Smooth muscle cell (in vitro differentiated cells): Measurements from ENCODE around the gene PNPLA7. TPM values are rescaled to one million over a fixed set of nuclear protein-coding genes. Genes with fewer than 3 reads are reported as not detected.
A peak's percentile ranks its signal among the peaks of the same experiment; 100 is the strongest.
"Not testable (repeated sequence)": the region's sequence is repeated elsewhere in the genome, so short reads cannot be mapped to it uniquely, and the experiment has no call there.

Experiments used
- DNase-seq: peaks from one replicate; lab custom pipeline; 2025; ENCODE audit not compliant: unreplicated experiment; lab: John Stamatoyannopoulos, UW
- H2AFZ ChIP-seq: fragments of 200-600 bp; sonication (generic); 2 replicates; pipeline ENCODE4 v1.6.0; 2016; ENCODE audit warnings: antibody characterized with exemption, low read depth, mild to moderate bottlenecking
- H3F3A ChIP-seq: fragments of 200-600 bp; sonication (generic); 2 replicates; pipeline ENCODE4 v1.6.0; 2017; ENCODE audit warnings: antibody characterized with exemption, low read depth
- H3K27ac ChIP-seq: fragments of 200-600 bp; sonication (generic); 2 replicates; pipeline ENCODE4 v1.5.1; 2016; ENCODE audit warnings: low read depth, mild to moderate bottlenecking
- H3K27me3 ChIP-seq: fragments of 200-600 bp; sonication (generic); 2 replicates; pipeline ENCODE4 v1.6.1; 2016; ENCODE audit warnings: low read depth, mild to moderate bottlenecking
- H3K36me3 ChIP-seq: fragments of 200-600 bp; sonication (generic); 2 replicates; pipeline ENCODE4 v1.5.1; 2016; ENCODE audit warnings: low read depth
- H3K4me1 ChIP-seq: fragments of 200-600 bp; sonication (generic); 2 replicates; pipeline ENCODE4 v1.5.1; 2016; ENCODE audit warnings: low read depth
- H3K4me2 ChIP-seq: fragments of 200-600 bp; sonication (generic); 2 replicates; pipeline ENCODE4 v1.6.0; 2016; ENCODE audit warnings: mild to moderate bottlenecking
- H3K4me3 ChIP-seq: fragments of 200-600 bp; sonication (generic); 2 replicates; pipeline ENCODE4 v1.5.1; 2016; ENCODE audit warnings: mild to moderate bottlenecking
- H3K79me2 ChIP-seq: fragments of 200-600 bp; sonication (generic); 2 replicates; pipeline ENCODE4 v1.6.0; 2016; ENCODE audit warnings: low read depth, mild to moderate bottlenecking
- H3K9ac ChIP-seq: fragments of 200-600 bp; sonication (generic); 2 replicates; pipeline ENCODE4 v1.6.0; 2016; ENCODE audit warnings: low read depth
- H3K9me3 ChIP-seq: fragments of 200-600 bp; sonication (generic); replicated peaks from 2 replicates; pipeline ENCODE4 v1.5.1; 2016; ENCODE audit warnings: low read depth
- H4K20me1 ChIP-seq: fragments of 200-600 bp; sonication (generic); 2 replicates; pipeline ENCODE4 v1.6.0; 2016; ENCODE audit warnings: low read depth
- WGBS: methylation state at CpG from one replicate; pipeline ENCODE4 v1.1.7; 2016; ENCODE audit warnings: low lambda C conversion rate; 5-methylcytosine and 5-hydroxymethylcytosine counted together
- polyA plus RNA-seq: library from polyadenylated mRNA; unstranded; fragments of >200 nt; fragmentation: Nextera tagmentation; extraction: Ambion mirVana; gene quantifications from 2 replicates; pipeline ENCODE4 v1.2.1, GENCODE V29; 2016
- total RNA-seq: library from RNA; depleted of rRNA; stranded (reverse); fragments of >200 nt; gene quantifications from 2 replicates; pipeline ENCODE4 v1.2.3, GENCODE V29; 2014
- TF ChIP-seq, protein P1 (sequence below): fragments of 200-600 bp; sonication (generic); IDR thresholded peaks from 2 replicates; pipeline ENCODE4 v1.5.1; 2017; ENCODE audit warnings: borderline replicate concordance, mild to moderate bottlenecking, antibody characterized with exemption; ENCODE audit not compliant: insufficient read depth, poor library complexity, severe bottlenecking

The PNPLA7 gene
- total and polyA plus RNA-seq, 2 experiments from 2014 or later: 0.46 to 0.67 TPM

DNA sequence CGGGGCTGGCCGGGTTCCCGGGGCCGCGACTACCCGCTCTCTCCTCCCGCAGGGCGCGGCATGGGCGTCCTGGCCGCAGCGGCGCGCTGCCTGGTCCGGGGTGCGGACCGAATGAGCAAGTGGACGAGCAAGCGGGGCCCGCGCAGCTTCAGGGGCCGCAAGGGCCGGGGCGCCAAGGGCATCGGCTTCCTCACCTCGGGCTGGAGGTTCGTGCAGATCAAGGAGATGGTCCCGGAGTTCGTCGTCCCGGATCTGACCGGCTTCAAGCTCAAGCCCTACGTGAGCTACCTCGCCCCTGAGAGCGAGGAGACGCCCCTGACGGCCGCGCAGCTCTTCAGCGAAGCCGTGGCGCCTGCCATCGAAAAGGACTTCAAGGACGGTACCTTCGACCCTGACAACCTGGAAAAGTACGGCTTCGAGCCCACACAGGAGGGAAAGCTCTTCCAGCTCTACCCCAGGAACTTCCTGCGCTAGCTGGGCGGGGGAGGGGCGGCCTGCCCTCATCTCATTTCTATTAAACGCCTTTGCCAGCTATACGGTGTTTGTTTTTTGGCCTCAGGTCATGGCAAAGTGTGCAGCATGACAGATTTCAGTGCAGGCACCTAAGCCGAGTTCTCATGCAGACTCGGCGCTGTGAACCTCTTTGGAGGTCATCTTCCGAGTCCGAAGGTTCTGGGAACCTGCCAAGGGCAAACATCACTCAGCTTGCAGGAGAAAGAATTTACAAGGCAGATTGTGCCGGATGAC lies 2.0 kb upstream of the PNPLA7 start:
- Histone ChIP-seq H3K4me2 (peak overlapping the region; percentile 99), H3K4me1 (peaks cover 3% of the 10 kb centered on the region), H3K27me3 (no peaks in the 10 kb centered on the region), H3K9ac (peak overlapping the region; percentile 54), H4K20me1 (peaks cover 3% of the 10 kb centered on the region), H3K79me2 (no peaks in the 10 kb centered on the region), H2AFZ (peak overlapping the region; percentile 77), H3K9me3 (no peaks in the 10 kb centered on the region), H3K27ac (peak overlapping the region; percentile 12), H3K4me3 (peak overlapping the region; percentile 88), H3K36me3 (no peaks in the 10 kb centered on the region), H3F3A (peaks cover 17% of the 10 kb centered on the region)
- WGBS: 20% methylated on average over 42 of the region's 58 CpGs
- TF ChIP-seq, protein P1, sequence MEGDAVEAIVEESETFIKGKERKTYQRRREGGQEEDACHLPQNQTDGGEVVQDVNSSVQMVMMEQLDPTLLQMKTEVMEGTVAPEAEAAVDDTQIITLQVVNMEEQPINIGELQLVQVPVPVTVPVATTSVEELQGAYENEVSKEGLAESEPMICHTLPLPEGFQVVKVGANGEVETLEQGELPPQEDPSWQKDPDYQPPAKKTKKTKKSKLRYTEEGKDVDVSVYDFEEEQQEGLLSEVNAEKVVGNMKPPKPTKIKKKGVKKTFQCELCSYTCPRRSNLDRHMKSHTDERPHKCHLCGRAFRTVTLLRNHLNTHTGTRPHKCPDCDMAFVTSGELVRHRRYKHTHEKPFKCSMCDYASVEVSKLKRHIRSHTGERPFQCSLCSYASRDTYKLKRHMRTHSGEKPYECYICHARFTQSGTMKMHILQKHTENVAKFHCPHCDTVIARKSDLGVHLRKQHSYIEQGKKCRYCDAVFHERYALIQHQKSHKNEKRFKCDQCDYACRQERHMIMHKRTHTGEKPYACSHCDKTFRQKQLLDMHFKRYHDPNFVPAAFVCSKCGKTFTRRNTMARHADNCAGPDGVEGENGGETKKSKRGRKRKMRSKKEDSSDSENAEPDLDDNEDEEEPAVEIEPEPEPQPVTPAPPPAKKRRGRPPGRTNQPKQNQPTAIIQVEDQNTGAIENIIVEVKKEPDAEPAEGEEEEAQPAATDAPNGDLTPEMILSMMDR: no peak
- no peak for DNase-seq

- DNase-seq: peak; percentile 70
- Histone ChIP-seq H3K9me3 (no peaks in the 10 kb centered on the region), H3F3A (peaks cover 17% of the 10 kb centered on the region), H3K4me2 (peak within 1 kb of the TSS; percentile 99), H3K9ac (peak within 1 kb of the TSS; percentile 71), H4K20me1 (no peaks in the 10 kb centered on the region), H2AFZ (peak within 1 kb of the TSS; percentile 77), H3K79me2 (no peaks in the 10 kb centered on the region), H3K4me1 (peaks cover 3% of the 10 kb centered on the region), H3K4me3 (peak within 1 kb of the TSS; percentile 88), H3K36me3 (no peaks in the 10 kb centered on the region), H3K27ac (peak within 1 kb of the TSS; percentile 53), H3K27me3 (no peaks in the 10 kb centered on the region)
- TF ChIP-seq, protein P1: peak; percentile 42
- under 1% methylated on average over 68 of the region's 106 CpGs for WGBS
Measured at GRCh38 chr9:137551264-137552021, 1.2 kb upstream of the PNPLA7 start, which contains the start of gene MRPL41. Gene MRPL41 (plus strand): TSS chr9:137551879. CDS start chr9:137552082, 203 bp downstream.

DNA sequence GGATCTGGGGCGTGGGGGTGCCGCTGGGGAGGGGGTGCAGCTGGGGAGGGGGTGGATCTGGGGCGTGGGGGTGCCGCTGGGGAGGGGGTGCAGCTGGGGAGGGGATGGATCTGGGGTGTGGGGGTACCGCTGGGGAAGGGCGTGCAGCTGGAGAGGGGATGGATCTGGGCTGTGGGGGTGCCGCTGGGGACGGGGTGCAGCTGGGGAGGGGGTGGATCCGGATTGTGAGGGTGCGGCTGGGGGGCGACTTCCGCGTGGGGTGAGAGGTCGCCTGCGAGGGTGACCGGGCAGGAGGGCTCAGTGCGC lies 709 bp upstream of the PNPLA7 start:
- H3K4me1 ChIP-seq, H3K9me3 ChIP-seq, H3K79me2 ChIP-seq, H4K20me1 ChIP-seq, DNase-seq, H2AFZ ChIP-seq, H3K27me3 ChIP-seq, H3K36me3 ChIP-seq: not testable (repeated sequence)
- peak overlapping the region; percentile 88 for H3K4me3 ChIP-seq
- H3F3A ChIP-seq: peaks cover 17% of the 10 kb centered on the region
- H3K27ac ChIP-seq: peak overlapping the region; percentile 53
- WGBS: 0% methylated on average over 5 of the region's 17 CpGs
- peak overlapping the region; percentile 71 for H3K9ac ChIP-seq
- H3K4me2 ChIP-seq: peak overlapping the region; percentile 92

DNA sequence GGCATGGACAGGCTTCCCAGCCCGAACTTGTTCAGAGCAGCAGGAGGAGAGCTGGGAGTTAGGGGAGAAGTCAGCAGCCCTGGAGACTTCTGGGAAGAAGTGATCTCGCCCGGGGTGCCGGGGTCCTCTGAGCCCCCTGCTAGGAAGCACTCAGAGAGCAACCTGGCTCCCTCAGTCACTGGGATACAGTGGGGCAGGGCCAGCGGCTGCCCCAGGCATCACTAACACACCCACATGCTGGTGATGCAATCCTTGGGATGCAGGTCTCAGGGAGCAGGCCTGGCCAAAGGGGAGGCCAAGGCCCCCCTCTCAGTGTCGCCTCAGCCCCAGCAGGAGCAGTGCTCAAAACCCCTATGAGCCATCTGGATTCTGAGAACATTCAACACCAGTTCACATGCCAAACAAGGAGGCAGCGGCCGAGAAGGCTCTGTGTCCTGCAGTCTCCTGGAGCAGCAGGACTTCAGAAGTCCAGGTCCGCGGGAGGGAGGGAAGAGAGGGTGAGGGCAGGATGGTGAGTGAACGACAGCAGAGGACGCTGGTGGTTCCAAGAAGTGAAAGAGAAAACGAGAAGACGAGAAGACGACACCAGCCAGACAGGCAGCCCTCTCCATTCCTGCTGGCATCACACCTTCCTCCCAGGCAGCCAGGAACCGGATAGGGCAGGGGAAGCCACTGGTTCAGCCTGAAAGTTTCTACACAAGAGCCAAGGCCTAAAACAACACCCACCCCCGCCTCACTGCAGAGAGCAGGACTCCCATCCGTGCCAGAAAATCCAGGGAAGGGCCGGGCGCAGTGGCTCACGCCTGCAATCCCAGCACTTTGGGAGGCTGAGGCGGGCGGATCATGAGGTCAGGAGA lies 2.3 kb downstream of the PNPLA7 start:
- Histone ChIP-seq H3K9ac (no peak overlapping the region), H3K27ac (no peak overlapping the region), H3K4me1 (peaks cover 6% of the 10 kb centered on the region), H3K27me3 (no peaks in the 10 kb centered on the region), H3K79me2 (no peaks in the 10 kb centered on the region), H3K9me3 (no peaks in the 10 kb centered on the region), H4K20me1 (no peaks in the 10 kb centered on the region), H3K4me2 (no peak overlapping the region), H2AFZ (no peak overlapping the region), H3K4me3 (no peak overlapping the region), H3F3A (peaks cover 11% of the 10 kb centered on the region), H3K36me3 (no peaks in the 10 kb centered on the region)
- 91% methylated on average over 23 of the region's 23 CpGs for WGBS
- TF ChIP-seq, protein P1: no peak
- no peak for DNase-seq
